ENCODE results near the gene RBBP8NL. TPM values are rescaled to one million over a fixed set of nuclear protein-coding genes. Genes with fewer than 3 reads are reported as not detected.

The RBBP8NL gene
- total and polyA plus RNA-seq, 2 donors (not counting 1 experiment from before 2014, with no cell fraction given) = not detected

DNA sequence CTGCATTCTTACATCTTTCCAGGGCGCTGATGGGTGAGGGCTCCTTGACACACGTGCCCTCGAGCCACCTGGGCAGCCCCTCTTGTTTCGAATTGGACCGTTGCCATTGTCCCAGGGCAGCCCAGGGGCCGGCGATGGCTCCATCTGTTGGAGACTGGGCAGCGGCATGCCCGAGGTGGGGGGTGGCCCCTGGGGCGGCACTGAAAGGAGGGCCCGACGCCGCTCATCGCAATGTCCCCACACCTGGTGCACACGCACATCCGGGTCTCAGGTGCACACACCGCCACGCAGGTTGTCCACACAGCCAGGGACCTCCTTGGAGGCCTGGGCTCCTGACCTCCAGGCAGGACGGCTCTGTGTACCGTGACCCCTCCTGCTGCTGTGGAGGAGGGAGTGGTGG is 30.5 kb upstream of the RBBP8NL start:
- no peaks in the 10 kb centered on the region for H3K4me1 ChIP-seq (ENCODE audit: control insufficient read depth, extremely low read depth, insufficient read depth, low read length)
- TF ChIP-seq, protein P1, sequence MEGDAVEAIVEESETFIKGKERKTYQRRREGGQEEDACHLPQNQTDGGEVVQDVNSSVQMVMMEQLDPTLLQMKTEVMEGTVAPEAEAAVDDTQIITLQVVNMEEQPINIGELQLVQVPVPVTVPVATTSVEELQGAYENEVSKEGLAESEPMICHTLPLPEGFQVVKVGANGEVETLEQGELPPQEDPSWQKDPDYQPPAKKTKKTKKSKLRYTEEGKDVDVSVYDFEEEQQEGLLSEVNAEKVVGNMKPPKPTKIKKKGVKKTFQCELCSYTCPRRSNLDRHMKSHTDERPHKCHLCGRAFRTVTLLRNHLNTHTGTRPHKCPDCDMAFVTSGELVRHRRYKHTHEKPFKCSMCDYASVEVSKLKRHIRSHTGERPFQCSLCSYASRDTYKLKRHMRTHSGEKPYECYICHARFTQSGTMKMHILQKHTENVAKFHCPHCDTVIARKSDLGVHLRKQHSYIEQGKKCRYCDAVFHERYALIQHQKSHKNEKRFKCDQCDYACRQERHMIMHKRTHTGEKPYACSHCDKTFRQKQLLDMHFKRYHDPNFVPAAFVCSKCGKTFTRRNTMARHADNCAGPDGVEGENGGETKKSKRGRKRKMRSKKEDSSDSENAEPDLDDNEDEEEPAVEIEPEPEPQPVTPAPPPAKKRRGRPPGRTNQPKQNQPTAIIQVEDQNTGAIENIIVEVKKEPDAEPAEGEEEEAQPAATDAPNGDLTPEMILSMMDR (conservative IDR thresholded peaks at IDR 0.05 in 1 of 2, IDR thresholded peaks at IDR 0.05 in 1 of 2; ENCODE audit: low read depth in 1 of 2, low read length in 2 of 2) = no peak
- no peak for TF ChIP-seq EZH2 (IDR thresholded peaks at IDR 0.05; ENCODE audit: low read length, missing control alignments)
- H4K20me1 ChIP-seq (ENCODE audit: control insufficient read depth, extremely low read depth, insufficient read depth, low read length) = no peaks in the 10 kb centered on the region
- no peaks in the 10 kb centered on the region for H3K9me3 ChIP-seq (ENCODE audit: control insufficient read depth, insufficient read depth, low read depth, low read length)
- H3K27ac ChIP-seq (ENCODE audit: insufficient read depth, low read length) = no peak overlapping the region
- H3K4me2 ChIP-seq (ENCODE audit: extremely low read depth, insufficient read depth, low read length) = no peak overlapping the region
- H2AFZ ChIP-seq (ENCODE audit: low read length) = no peak overlapping the region
- no peaks in the 10 kb centered on the region for H3K79me2 ChIP-seq (ENCODE audit: control insufficient read depth, insufficient read depth, low read length)
- H3K9ac ChIP-seq (ENCODE audit: insufficient read depth, low read length) = no peak overlapping the region
- no peak for DNase-seq (ENCODE audit: low read depth in 2 of 2)
- peaks cover 4% of the 10 kb centered on the region for H3K27me3 ChIP-seq (ENCODE audit: control insufficient read depth, insufficient read depth, low read length)
- H3K36me3 ChIP-seq (ENCODE audit: control insufficient read depth, insufficient read depth, low read length) = no peaks in the 10 kb centered on the region
- H3K4me3 ChIP-seq (replicated peaks in 1 of 4; ENCODE audit: control extremely low read depth in 1 of 4, insufficient read depth in 1 of 4, low read depth in 3 of 4, low read length in 4 of 4) = no peak overlapping the region

DNA sequence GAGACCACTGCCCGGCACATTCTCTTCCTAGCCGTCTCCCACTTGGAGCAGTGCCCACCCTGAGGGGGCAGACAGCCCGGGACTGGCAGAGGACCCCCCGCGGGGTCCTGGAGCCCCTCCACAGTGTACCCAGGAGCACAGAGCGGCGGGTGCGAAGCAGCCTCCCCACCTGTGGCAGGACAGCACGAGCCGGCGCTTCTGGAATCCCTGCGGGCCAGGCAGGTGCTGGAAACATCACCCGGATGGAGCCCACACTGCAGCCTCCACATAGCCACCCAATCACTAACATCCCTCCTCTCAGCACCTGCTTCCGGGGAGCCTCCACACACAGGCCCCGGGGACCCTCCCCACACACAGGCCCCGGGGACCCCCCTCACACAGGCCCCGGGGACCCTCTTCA is 29.8 kb upstream of the RBBP8NL start:
- Histone ChIP-seq H3K27ac (ENCODE audit: insufficient read depth, low read length) (no peak overlapping the region), H2AFZ (ENCODE audit: low read length) (no peak overlapping the region), H3K79me2 (ENCODE audit: control insufficient read depth, insufficient read depth, low read length) (no peaks in the 10 kb centered on the region), H3K27me3 (ENCODE audit: control insufficient read depth, insufficient read depth, low read length) (peaks cover 4% of the 10 kb centered on the region), H3K4me1 (ENCODE audit: control insufficient read depth, extremely low read depth, insufficient read depth, low read length) (no peaks in the 10 kb centered on the region), H3K36me3 (ENCODE audit: control insufficient read depth, insufficient read depth, low read length) (no peaks in the 10 kb centered on the region), H4K20me1 (ENCODE audit: control insufficient read depth, extremely low read depth, insufficient read depth, low read length) (no peaks in the 10 kb centered on the region), H3K4me2 (ENCODE audit: extremely low read depth, insufficient read depth, low read length) (no peak overlapping the region), H3K4me3 (replicated peaks in 1 of 4; ENCODE audit: control extremely low read depth in 1 of 4, insufficient read depth in 1 of 4, low read depth in 3 of 4, low read length in 4 of 4) (no peak overlapping the region), H3K9ac (ENCODE audit: insufficient read depth, low read length) (no peak overlapping the region), H3K9me3 (ENCODE audit: control insufficient read depth, insufficient read depth, low read depth, low read length) (no peaks in the 10 kb centered on the region)
- no peak for DNase-seq (ENCODE audit: low read depth in 2 of 2)
- TF ChIP-seq, protein P1 (conservative IDR thresholded peaks at IDR 0.05 in 1 of 2, IDR thresholded peaks at IDR 0.05 in 1 of 2; ENCODE audit: low read depth in 1 of 2, low read length in 2 of 2) = no peak
- TF ChIP-seq EZH2 (IDR thresholded peaks at IDR 0.05; ENCODE audit: low read length, missing control alignments) = no peak

DNA sequence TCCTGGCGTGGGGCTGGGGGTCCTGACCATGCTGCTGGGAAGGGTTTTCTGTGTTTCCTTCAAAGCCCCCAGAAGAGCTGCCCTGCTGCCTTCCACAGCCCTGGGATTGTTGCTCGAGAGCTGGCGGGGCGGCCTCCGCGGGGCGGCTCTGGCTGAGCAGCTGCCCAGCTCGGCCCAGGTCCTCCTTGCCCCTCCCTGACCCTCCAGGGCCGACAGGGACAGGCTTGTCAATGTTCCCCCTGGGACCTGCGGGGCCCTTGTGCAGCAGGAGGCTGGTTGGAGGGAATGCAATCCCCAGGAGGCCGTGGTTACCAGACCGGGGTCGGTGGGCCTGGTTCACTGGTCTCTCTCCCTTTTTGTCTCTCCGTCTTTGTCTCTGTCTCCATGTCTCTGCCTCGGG is 28.6 kb upstream of the RBBP8NL start:
- TF ChIP-seq EZH2 (IDR thresholded peaks at IDR 0.05; ENCODE audit: low read length, missing control alignments) = no peak
- TF ChIP-seq, protein P1 (conservative IDR thresholded peaks at IDR 0.05 in 1 of 2, IDR thresholded peaks at IDR 0.05 in 1 of 2; ENCODE audit: low read depth in 1 of 2, low read length in 2 of 2) = no peak
- no peak overlapping the region for H3K9ac ChIP-seq (ENCODE audit: insufficient read depth, low read length)
- H3K27me3 ChIP-seq (ENCODE audit: control insufficient read depth, insufficient read depth, low read length) = peaks cover 4% of the 10 kb centered on the region
- H3K36me3 ChIP-seq (ENCODE audit: control insufficient read depth, insufficient read depth, low read length) = no peaks in the 10 kb centered on the region
- H3K4me3 ChIP-seq (replicated peaks in 1 of 4; ENCODE audit: control extremely low read depth in 1 of 4, insufficient read depth in 1 of 4, low read depth in 3 of 4, low read length in 4 of 4) = no peak overlapping the region
- H3K27ac ChIP-seq (ENCODE audit: insufficient read depth, low read length) = no peak overlapping the region
- H3K4me1 ChIP-seq (ENCODE audit: control insufficient read depth, extremely low read depth, insufficient read depth, low read length) = no peaks in the 10 kb centered on the region
- no peaks in the 10 kb centered on the region for H3K9me3 ChIP-seq (ENCODE audit: control insufficient read depth, insufficient read depth, low read depth, low read length)
- H3K4me2 ChIP-seq (ENCODE audit: extremely low read depth, insufficient read depth, low read length) = no peak overlapping the region
- H4K20me1 ChIP-seq (ENCODE audit: control insufficient read depth, extremely low read depth, insufficient read depth, low read length) = no peaks in the 10 kb centered on the region
- DNase-seq (ENCODE audit: low read depth in 2 of 2) = no peak
- no peak overlapping the region for H2AFZ ChIP-seq (ENCODE audit: low read length)
- no peaks in the 10 kb centered on the region for H3K79me2 ChIP-seq (ENCODE audit: control insufficient read depth, insufficient read depth, low read length)

Data from fibroblast of lung (primary cell).